Activated CD8-positive, alpha-beta memory T cell treated with anti-CD3 and anti-CD28 coated beads, Interleukin-2, amount 10 ng/mL, durations not matched to agents 7 days and 5 days (primary cell): ENCODE results near the gene PTCHD1. TPM values are rescaled to one million over a fixed set of nuclear protein-coding genes. Genes with fewer than 3 reads are reported as not detected.

Experiments used
- ATAC-seq: fragments of 150-1000 bp; cut with Tn5 transposase; one replicate; pipeline ENCODE4 v1.10.0; 2021; ENCODE audit warnings: moderate library complexity
- CTCF ChIA-PET: fragments of 350-600 bp; sonication (Branson Sonifier 250); formaldehyde crosslinking; loops from one replicate; lab custom pipeline; 2021; ENCODE audit warnings: antibody characterized with exemption; lab: Charles Lee
- DNase-seq: peaks from one replicate; pipeline ENCODE4 v3.0.0-alpha.2; 2020
- H3K27ac Mint-ChIP-seq: one replicate; pipeline ENCODE4 v1.8.0; 2021; ENCODE audit warnings: mild to moderate bottlenecking, mixed read lengths
- H3K27me3 Mint-ChIP-seq: one replicate; pipeline ENCODE4 v1.8.0; 2021; ENCODE audit warnings: mixed read lengths
- H3K36me3 Mint-ChIP-seq: one replicate; pipeline ENCODE4 v1.8.0; 2021; ENCODE audit warnings: mild to moderate bottlenecking, mixed read lengths
- H3K4me1 Mint-ChIP-seq: one replicate; pipeline ENCODE4 v1.8.0; 2021; ENCODE audit warnings: mixed read lengths
- H3K4me3 Mint-ChIP-seq: one replicate; pipeline ENCODE4 v1.8.0; 2021; ENCODE audit warnings: mild to moderate bottlenecking, moderate library complexity, mixed read lengths
- H3K9me3 Mint-ChIP-seq: one replicate; pipeline ENCODE4 v1.8.0; 2022; ENCODE audit warnings: low read depth, mixed read lengths
- total RNA-seq, 2 experiments: library from RNA; stranded (reverse); gene quantifications; one replicate each; pipeline ENCODE4 v1.2.3, GENCODE V29; 2021

The PTCHD1 gene
- total RNA-seq, 2 experiments from 2014 or later = not detected

- CTCF ChIA-PET = no interaction called here
- ATAC-seq = no peak
- no peaks in the 10 kb centered on the region for H3K36me3 Mint-ChIP-seq
- no peak overlapping the region for H3K27ac Mint-ChIP-seq
- H3K4me3 Mint-ChIP-seq = no peak overlapping the region
- no peak for DNase-seq
- H3K4me1 Mint-ChIP-seq = no peaks in the 10 kb centered on the region
- H3K27me3 Mint-ChIP-seq = peaks cover 3% of the 10 kb centered on the region
- no peaks in the 10 kb centered on the region for H3K9me3 Mint-ChIP-seq
Observed at GRCh38 chrX:23392195-23392594, 57.5 kb downstream of the PTCHD1 start.

GRCh38 chrX:23394421-23394820 lies 59.8 kb downstream of the PTCHD1 start:
- H3K4me1 Mint-ChIP-seq = no peaks in the 10 kb centered on the region
- no peak for ATAC-seq
- H3K36me3 Mint-ChIP-seq = no peaks in the 10 kb centered on the region
- no peak overlapping the region for H3K4me3 Mint-ChIP-seq
- no peaks in the 10 kb centered on the region for H3K9me3 Mint-ChIP-seq
- H3K27ac Mint-ChIP-seq = no peak overlapping the region
- H3K27me3 Mint-ChIP-seq = no peaks in the 10 kb centered on the region
- no peak for DNase-seq
- CTCF ChIA-PET = interaction anchor here (1.4 kb wide), 1 partner anchor 12 kb away, joined by 3 read pairs; no protein-coding TSS in a partner anchor

- Mint-ChIP-seq H3K27ac (no peak overlapping the region), H3K4me1 (no peaks in the 10 kb centered on the region), H3K27me3 (no peaks in the 10 kb centered on the region), H3K36me3 (no peaks in the 10 kb centered on the region), H3K4me3 (no peak overlapping the region), H3K9me3 (no peaks in the 10 kb centered on the region)
- DNase-seq (no peak), ATAC-seq (no peak)
- CTCF ChIA-PET = no interaction called here
Observed at GRCh38 chrX:23396263-23396662, 61.6 kb downstream of the PTCHD1 start.

- Mint-ChIP-seq H3K27me3 (no peaks in the 10 kb centered on the region), H3K4me1 (no peaks in the 10 kb centered on the region), H3K27ac (no peak overlapping the region), H3K9me3 (no peaks in the 10 kb centered on the region), H3K36me3 (no peaks in the 10 kb centered on the region), H3K4me3 (no peak overlapping the region)
- CTCF ChIA-PET = no interaction called here
- DNase-seq = no peak
- no peak for ATAC-seq
Observed at GRCh38 chrX:23398570-23398969, 63.9 kb downstream of the PTCHD1 start.

GRCh38 chrX:23403849-23404248 lies 69.2 kb downstream of the PTCHD1 start:
- H3K4me1 Mint-ChIP-seq = no peaks in the 10 kb centered on the region
- no peaks in the 10 kb centered on the region for H3K36me3 Mint-ChIP-seq
- no peaks in the 10 kb centered on the region for H3K9me3 Mint-ChIP-seq
- CTCF ChIA-PET = no interaction called here
- no peak overlapping the region for H3K4me3 Mint-ChIP-seq
- H3K27me3 Mint-ChIP-seq = no peaks in the 10 kb centered on the region
- DNase-seq (no peak), ATAC-seq (no peak)
- H3K27ac Mint-ChIP-seq = no peak overlapping the region

GRCh38 chrX:23422912-23423311 lies 88.3 kb downstream of the PTCHD1 start:
- H3K4me3 Mint-ChIP-seq = no peak overlapping the region
- CTCF ChIA-PET = no interaction called here
- no peaks in the 10 kb centered on the region for H3K27me3 Mint-ChIP-seq
- no peaks in the 10 kb centered on the region for H3K4me1 Mint-ChIP-seq
- ATAC-seq = no peak
- H3K36me3 Mint-ChIP-seq = no peaks in the 10 kb centered on the region
- DNase-seq = no peak
- H3K27ac Mint-ChIP-seq = no peak overlapping the region
- no peaks in the 10 kb centered on the region for H3K9me3 Mint-ChIP-seq

- peaks cover 3% of the 10 kb centered on the region for H3K9me3 Mint-ChIP-seq
Observed at GRCh38 chrX:23434356-23434884, 99.8 kb downstream of the PTCHD1 start.

GRCh38 chrX:23435108-23435507 lies 100.5 kb downstream of the PTCHD1 start:
- H3K4me1 Mint-ChIP-seq = no peaks in the 10 kb centered on the region
- DNase-seq = no peak
- H3K9me3 Mint-ChIP-seq = no peaks in the 10 kb centered on the region
- no peaks in the 10 kb centered on the region for H3K36me3 Mint-ChIP-seq
- H3K4me3 Mint-ChIP-seq = no peak overlapping the region
- CTCF ChIA-PET = interaction anchor here (1.3 kb wide), 1 partner anchor 117 kb away, joined by 3 read pairs; no protein-coding TSS in a partner anchor
- no peaks in the 10 kb centered on the region for H3K27me3 Mint-ChIP-seq
- H3K27ac Mint-ChIP-seq = no peak overlapping the region
- ATAC-seq = no peak

More at GRCh38 chrX:23434356-23434884, 99.8 kb downstream of the PTCHD1 start:
- H3K4me1 Mint-ChIP-seq = no peaks in the 10 kb centered on the region
- DNase-seq (no peak), ATAC-seq (no peak)
- H3K4me3 Mint-ChIP-seq = no peak overlapping the region
- H3K27me3 Mint-ChIP-seq = no peaks in the 10 kb centered on the region
- no peaks in the 10 kb centered on the region for H3K36me3 Mint-ChIP-seq
- CTCF ChIA-PET = interaction anchor here (1.3 kb wide), 1 partner anchor 118 kb away, joined by 3 read pairs; no protein-coding TSS in a partner anchor
- H3K27ac Mint-ChIP-seq = no peak overlapping the region

- ATAC-seq = no peak
- no peaks in the 10 kb centered on the region for H3K4me1 Mint-ChIP-seq
- CTCF ChIA-PET = interaction anchor here (1.3 kb wide), 1 partner anchor 117 kb away, joined by 3 read pairs; no protein-coding TSS in a partner anchor
- H3K4me3 Mint-ChIP-seq = no peak overlapping the region
- H3K27ac Mint-ChIP-seq = no peak overlapping the region
- H3K9me3 Mint-ChIP-seq = no peaks in the 10 kb centered on the region
- H3K36me3 Mint-ChIP-seq = no peaks in the 10 kb centered on the region
- no peaks in the 10 kb centered on the region for H3K27me3 Mint-ChIP-seq
- no peak for DNase-seq
Observed at GRCh38 chrX:23435575-23435974, 100.9 kb downstream of the PTCHD1 start.

GRCh38 chrX:23436875-23437274 lies 102.2 kb downstream of the PTCHD1 start:
- no peaks in the 10 kb centered on the region for H3K4me1 Mint-ChIP-seq
- CTCF ChIA-PET = no interaction called here
- no peaks in the 10 kb centered on the region for H3K36me3 Mint-ChIP-seq
- no peak overlapping the region for H3K27ac Mint-ChIP-seq
- H3K27me3 Mint-ChIP-seq = no peaks in the 10 kb centered on the region
- H3K9me3 Mint-ChIP-seq = no peaks in the 10 kb centered on the region
- no peak overlapping the region for H3K4me3 Mint-ChIP-seq
- ATAC-seq = no peak
- no peak for DNase-seq

GRCh38 chrX:23451266-23451665 lies 116.6 kb downstream of the PTCHD1 start:
- Mint-ChIP-seq H3K9me3 (no peaks in the 10 kb centered on the region), H3K4me1 (no peaks in the 10 kb centered on the region), H3K4me3 (no peak overlapping the region), H3K36me3 (no peaks in the 10 kb centered on the region), H3K27ac (no peak overlapping the region), H3K27me3 (no peaks in the 10 kb centered on the region)
- DNase-seq (no peak), ATAC-seq (no peak)
- CTCF ChIA-PET = no interaction called here
